ENCODE data around the gene NOM1. TPM values are rescaled to one million over a fixed set of nuclear protein-coding genes. Genes with fewer than 3 reads are reported as not detected.

Gene NOM1
- total and polyA plus RNA-seq, 2 experiments from 2014 or later = 17.7 to 36.5 TPM

DNA sequence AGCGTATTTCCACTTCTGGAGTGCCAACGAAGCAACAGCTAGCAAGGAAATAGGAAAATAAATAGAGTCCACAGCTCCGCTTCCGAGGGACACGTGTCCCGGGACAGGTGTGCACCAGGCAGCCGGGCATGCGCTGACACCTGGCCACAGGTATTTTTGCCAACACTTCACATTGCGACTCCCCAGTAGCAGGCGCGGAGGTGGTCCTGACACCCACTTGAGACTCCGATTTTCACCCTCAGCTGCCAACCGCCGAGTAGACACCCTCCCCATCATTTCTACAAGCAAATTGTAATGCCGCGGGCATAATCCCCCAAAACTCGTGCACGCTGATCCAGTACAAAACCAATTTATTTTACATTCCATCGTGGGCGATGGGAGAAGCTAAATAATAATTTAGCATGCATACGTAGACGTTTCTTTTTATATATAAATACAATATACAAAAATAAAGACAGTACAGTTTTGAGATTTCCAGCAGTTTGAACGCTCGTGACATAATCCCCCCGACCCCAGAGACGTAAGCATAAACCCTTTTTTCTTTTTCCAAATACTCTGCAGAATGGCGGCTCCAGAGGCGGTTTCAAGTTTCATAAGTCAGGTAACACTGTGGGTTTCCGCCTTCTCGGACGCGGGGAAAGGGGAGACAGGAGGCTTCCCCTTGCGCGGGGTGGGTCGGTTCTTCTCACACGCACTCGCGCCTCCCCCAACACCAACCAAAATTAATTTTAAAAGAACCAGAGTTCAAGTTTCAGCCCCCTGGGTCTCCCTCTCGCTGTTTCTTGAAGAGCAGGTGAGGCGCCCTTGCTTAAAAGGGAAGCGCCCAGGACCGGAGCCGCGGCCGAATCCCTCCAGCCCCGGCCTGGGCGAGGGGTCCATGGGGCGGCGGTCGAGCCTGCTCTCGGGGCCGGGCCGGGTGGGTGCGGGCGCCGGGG lies 55.3 kb downstream of the NOM1 start:
- peaks cover 2% of the 10 kb centered on the region; the same call in 1 of the 3 replicates for H3K9me3 Mint-ChIP-seq
- no peak overlapping the region for H3K27ac Mint-ChIP-seq
- H3K27me3 Mint-ChIP-seq (ENCODE audit: insufficient read depth, low read depth, poor library complexity) = peaks cover 92% of the 10 kb centered on the region
- ATAC-seq (no peak), DNase-seq (ENCODE audit: low spot score) (peak; percentile 41)
- H3K4me2 ChIP-seq = peak overlapping the region; percentile 86; the same call in 1 of the 2 replicates
- H3K36me3 ChIP-seq (ENCODE audit: insufficient read depth) = no peaks in the 10 kb centered on the region
- H3K9me2 ChIP-seq (ENCODE audit: insufficient read depth) = no peaks in the 10 kb centered on the region
- H2AFZ ChIP-seq = peak overlapping the region; percentile 66; the same call in 1 of the 2 replicates
- H3K4me3 ChIP-seq = peak overlapping the region; percentile 48
- peaks cover 35% of the 10 kb centered on the region for H3K4me1 Mint-ChIP-seq
- peaks cover 64% of the 10 kb centered on the region for H3K4me1 ChIP-seq (ENCODE audit: insufficient read depth)
- H3K27ac ChIP-seq (ENCODE audit: low read depth) = no peak overlapping the region
- H3K79me2 ChIP-seq (replicated peaks; ENCODE audit: insufficient read depth) = no peaks in the 10 kb centered on the region
- TF ChIP-seq POLR2AphosphoS5 (IDR thresholded peaks at IDR 0.05; ENCODE audit: low read depth) (no peak), EZH2 (IDR thresholded peaks at IDR 0.05; ENCODE audit: low read depth, unreplicated experiment) (peak; percentile 99), STAT1 (IDR thresholded peaks at IDR 0.05; ENCODE audit: unreplicated experiment) (no peak), JUNB (IDR thresholded peaks at IDR 0.05; ENCODE audit: unreplicated experiment) (no peak), NANOG (IDR thresholded peaks at IDR 0.05; ENCODE audit: borderline replicate concordance) (no peak), EZH2phosphoT487 (IDR thresholded peaks at IDR 0.05; ENCODE audit: unreplicated experiment) (peak; percentile 75)
- TF ChIP-seq, protein P1, sequence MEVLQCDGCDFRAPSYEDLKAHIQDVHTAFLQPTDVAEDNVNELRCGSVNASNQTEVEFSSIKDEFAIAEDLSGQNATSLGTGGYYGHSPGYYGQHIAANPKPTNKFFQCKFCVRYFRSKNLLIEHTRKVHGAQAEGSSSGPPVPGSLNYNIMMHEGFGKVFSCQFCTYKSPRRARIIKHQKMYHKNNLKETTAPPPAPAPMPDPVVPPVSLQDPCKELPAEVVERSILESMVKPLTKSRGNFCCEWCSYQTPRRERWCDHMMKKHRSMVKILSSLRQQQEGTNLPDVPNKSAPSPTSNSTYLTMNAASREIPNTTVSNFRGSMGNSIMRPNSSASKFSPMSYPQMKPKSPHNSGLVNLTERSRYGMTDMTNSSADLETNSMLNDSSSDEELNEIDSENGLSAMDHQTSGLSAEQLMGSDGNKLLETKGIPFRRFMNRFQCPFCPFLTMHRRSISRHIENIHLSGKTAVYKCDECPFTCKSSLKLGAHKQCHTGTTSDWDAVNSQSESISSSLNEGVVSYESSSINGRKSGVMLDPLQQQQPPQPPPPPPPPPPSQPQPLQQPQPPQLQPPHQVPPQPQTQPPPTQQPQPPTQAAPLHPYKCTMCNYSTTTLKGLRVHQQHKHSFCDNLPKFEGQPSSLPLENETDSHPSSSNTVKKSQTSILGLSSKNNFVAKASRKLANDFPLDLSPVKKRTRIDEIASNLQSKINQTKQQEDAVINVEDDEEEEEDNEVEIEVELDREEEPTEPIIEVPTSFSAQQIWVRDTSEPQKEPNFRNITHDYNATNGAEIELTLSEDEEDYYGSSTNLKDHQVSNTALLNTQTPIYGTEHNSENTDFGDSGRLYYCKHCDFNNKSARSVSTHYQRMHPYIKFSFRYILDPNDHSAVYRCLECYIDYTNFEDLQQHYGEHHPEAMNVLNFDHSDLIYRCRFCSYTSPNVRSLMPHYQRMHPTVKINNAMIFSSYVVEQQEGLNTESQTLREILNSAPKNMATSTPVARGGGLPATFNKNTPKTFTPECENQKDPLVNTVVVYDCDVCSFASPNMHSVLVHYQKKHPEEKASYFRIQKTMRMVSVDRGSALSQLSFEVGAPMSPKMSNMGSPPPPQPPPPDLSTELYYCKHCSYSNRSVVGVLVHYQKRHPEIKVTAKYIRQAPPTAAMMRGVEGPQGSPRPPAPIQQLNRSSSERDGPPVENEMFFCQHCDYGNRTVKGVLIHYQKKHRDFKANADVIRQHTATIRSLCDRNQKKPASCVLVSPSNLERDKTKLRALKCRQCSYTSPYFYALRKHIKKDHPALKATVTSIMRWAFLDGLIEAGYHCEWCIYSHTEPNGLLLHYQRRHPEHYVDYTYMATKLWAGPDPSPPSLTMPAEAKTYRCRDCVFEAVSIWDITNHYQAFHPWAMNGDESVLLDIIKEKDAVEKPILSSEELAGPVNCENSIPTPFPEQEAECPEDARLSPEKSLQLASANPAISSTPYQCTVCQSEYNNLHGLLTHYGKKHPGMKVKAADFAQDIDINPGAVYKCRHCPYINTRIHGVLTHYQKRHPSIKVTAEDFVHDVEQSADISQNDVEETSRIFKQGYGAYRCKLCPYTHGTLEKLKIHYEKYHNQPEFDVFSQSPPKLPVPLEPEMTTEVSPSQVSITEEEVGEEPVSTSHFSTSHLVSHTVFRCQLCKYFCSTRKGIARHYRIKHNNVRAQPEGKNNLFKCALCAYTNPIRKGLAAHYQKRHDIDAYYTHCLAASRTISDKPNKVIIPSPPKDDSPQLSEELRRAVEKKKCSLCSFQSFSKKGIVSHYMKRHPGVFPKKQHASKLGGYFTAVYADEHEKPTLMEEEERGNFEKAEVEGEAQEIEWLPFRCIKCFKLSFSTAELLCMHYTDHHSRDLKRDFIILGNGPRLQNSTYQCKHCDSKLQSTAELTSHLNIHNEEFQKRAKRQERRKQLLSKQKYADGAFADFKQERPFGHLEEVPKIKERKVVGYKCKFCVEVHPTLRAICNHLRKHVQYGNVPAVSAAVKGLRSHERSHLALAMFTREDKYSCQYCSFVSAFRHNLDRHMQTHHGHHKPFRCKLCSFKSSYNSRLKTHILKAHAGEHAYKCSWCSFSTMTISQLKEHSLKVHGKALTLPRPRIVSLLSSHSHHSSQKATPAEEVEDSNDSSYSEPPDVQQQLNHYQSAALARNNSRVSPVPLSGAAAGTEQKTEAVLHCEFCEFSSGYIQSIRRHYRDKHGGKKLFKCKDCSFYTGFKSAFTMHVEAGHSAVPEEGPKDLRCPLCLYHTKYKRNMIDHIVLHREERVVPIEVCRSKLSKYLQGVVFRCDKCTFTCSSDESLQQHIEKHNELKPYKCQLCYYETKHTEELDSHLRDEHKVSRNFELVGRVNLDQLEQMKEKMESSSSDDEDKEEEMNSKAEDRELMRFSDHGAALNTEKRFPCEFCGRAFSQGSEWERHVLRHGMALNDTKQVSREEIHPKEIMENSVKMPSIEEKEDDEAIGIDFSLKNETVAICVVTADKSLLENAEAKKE (CRISPR knock-in tag; IDR thresholded peaks at IDR 0.05) = no peak
- TF ChIP-seq, protein P2, sequence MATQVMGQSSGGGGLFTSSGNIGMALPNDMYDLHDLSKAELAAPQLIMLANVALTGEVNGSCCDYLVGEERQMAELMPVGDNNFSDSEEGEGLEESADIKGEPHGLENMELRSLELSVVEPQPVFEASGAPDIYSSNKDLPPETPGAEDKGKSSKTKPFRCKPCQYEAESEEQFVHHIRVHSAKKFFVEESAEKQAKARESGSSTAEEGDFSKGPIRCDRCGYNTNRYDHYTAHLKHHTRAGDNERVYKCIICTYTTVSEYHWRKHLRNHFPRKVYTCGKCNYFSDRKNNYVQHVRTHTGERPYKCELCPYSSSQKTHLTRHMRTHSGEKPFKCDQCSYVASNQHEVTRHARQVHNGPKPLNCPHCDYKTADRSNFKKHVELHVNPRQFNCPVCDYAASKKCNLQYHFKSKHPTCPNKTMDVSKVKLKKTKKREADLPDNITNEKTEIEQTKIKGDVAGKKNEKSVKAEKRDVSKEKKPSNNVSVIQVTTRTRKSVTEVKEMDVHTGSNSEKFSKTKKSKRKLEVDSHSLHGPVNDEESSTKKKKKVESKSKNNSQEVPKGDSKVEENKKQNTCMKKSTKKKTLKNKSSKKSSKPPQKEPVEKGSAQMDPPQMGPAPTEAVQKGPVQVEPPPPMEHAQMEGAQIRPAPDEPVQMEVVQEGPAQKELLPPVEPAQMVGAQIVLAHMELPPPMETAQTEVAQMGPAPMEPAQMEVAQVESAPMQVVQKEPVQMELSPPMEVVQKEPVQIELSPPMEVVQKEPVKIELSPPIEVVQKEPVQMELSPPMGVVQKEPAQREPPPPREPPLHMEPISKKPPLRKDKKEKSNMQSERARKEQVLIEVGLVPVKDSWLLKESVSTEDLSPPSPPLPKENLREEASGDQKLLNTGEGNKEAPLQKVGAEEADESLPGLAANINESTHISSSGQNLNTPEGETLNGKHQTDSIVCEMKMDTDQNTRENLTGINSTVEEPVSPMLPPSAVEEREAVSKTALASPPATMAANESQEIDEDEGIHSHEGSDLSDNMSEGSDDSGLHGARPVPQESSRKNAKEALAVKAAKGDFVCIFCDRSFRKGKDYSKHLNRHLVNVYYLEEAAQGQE (IDR thresholded peaks at IDR 0.05; ENCODE audit: unreplicated experiment) = no peak
- H4K20me1 ChIP-seq (replicated peaks; ENCODE audit: insufficient read depth) = peaks cover 31% of the 10 kb centered on the region
- H3K27me3 ChIP-seq (ENCODE audit: insufficient read depth) = peaks cover 99% of the 10 kb centered on the region
- H3K36me3 Mint-ChIP-seq (ENCODE audit: low read depth) = no peaks in the 10 kb centered on the region
- peak overlapping the region; percentile 58 for H3K4me3 Mint-ChIP-seq
- peaks cover 22% of the 10 kb centered on the region; the same call in 1 of the 2 replicates for H3F3A ChIP-seq (replicated peaks; ENCODE audit: low read depth)

Data from GM23338 (cell line).